HepG2 (cell line): Measurements from ENCODE around the gene POLR1D. TPM values are rescaled to one million over a fixed set of nuclear protein-coding genes. Genes with fewer than 3 reads are reported as not detected.

Experiments used
- CBX5 ChIP-seq: sonication (generic); formaldehyde crosslinking; IDR thresholded peaks from 2 replicates; pipeline ENCODE4 v1.4.0; 2020; ENCODE audit warnings: missing genetic modification reagents, borderline replicate concordance
- CC2D1A ChIP-seq: sonication (generic); formaldehyde crosslinking; IDR thresholded peaks from 2 replicates; pipeline ENCODE4 v1.8.1; 2023; ENCODE audit warnings: mild to moderate bottlenecking, missing genetic modification reagents
- DNMT1 ChIP-seq: sonication (generic); formaldehyde crosslinking; IDR thresholded peaks from 2 replicates; pipeline ENCODE4 v1.5.1; 2020; ENCODE audit warnings: mild to moderate bottlenecking, missing genetic modification reagents
- FIP1L1 ChIP-seq: fragments of 200-400 bp; formaldehyde crosslinking; IDR thresholded peaks from 2 replicates; pipeline ENCODE4 v1.6.1; 2018; ENCODE audit warnings: low read depth, mild to moderate bottlenecking, low read length, moderate library complexity, borderline replicate concordance; ENCODE audit not compliant: insufficient read depth
- HHEX ChIP-seq: IDR thresholded peaks from 2 replicates; pipeline ENCODE4 v1.6.1; 2016; ENCODE audit warnings: control low read depth
- KDM3A ChIP-seq: IDR thresholded peaks from 2 replicates; pipeline ENCODE4 v1.6.1; 2018; ENCODE audit warnings: low read depth, missing compliant biosample characterization
- MATR3 ChIP-seq: sonication (generic); formaldehyde crosslinking; IDR thresholded peaks from 2 replicates; pipeline ENCODE4 v1.4.0; 2020; ENCODE audit warnings: missing genetic modification reagents
- MBNL3 ChIP-seq: fragments of 250-450 bp; sonication (Bioruptor Pico); conservative IDR thresholded peaks from 2 replicates; pipeline ENCODE4 v1.8.0; 2022; ENCODE audit warnings: mild to moderate bottlenecking, inconsistent platforms
- NFE2 ChIP-seq: sonication (generic); formaldehyde crosslinking; IDR thresholded peaks from 2 replicates; pipeline ENCODE4 v1.4.0; 2020; ENCODE audit warnings: missing genetic modification reagents
- RFX3 ChIP-seq: IDR thresholded peaks from 2 replicates; pipeline ENCODE4 v1.6.1; 2016; ENCODE audit warnings: missing biosample characterization, missing genetic modification reagents
- SMARCE1 ChIP-seq: fragments of 450-650 bp; IDR thresholded peaks from 2 replicates; pipeline ENCODE4 v1.6.1; 2017; ENCODE audit warnings: borderline replicate concordance
- SMC3 ChIP-seq: IDR thresholded peaks from 2 replicates; pipeline ENCODE4 v1.6.1; 2011; ENCODE audit warnings: low read length, improper control_type of control experiment
- SRSF9 ChIP-seq: fragments of 200-400 bp; formaldehyde crosslinking; IDR thresholded peaks from 2 replicates; pipeline ENCODE4 v1.6.1; 2018; ENCODE audit warnings: borderline replicate concordance, mild to moderate bottlenecking, low read depth, low read length; ENCODE audit not compliant: insufficient read depth, poor library complexity, severe bottlenecking
- TAF1 ChIP-seq: sonication (generic); formaldehyde crosslinking; IDR thresholded peaks from 2 replicates; pipeline ENCODE4 v1.4.0; 2020; ENCODE audit warnings: missing genetic modification reagents
- ZEB1 ChIP-seq: IDR thresholded peaks from 2 replicates; pipeline ENCODE4 v1.6.1; 2012; ENCODE audit warnings: mild to moderate bottlenecking, low read depth, inconsistent platforms; ENCODE audit not compliant: insufficient replicate concordance
- ZNF232 ChIP-seq: sonication (generic); formaldehyde crosslinking; IDR thresholded peaks from 2 replicates; pipeline ENCODE4 v1.4.0; 2020; ENCODE audit warnings: missing genetic modification reagents, borderline replicate concordance
- ZNF276 ChIP-seq: sonication (generic); formaldehyde crosslinking; IDR thresholded peaks from 2 replicates; pipeline ENCODE4 v1.4.0; 2020; ENCODE audit warnings: mild to moderate bottlenecking, low read depth, missing genetic modification reagents
- ZNF282 ChIP-seq: fragments of 450-650 bp; IDR thresholded peaks from 2 replicates; pipeline ENCODE4 v1.6.1; 2018; ENCODE audit not compliant: partially characterized antibody
- ZNF292 ChIP-seq: sonication (generic); formaldehyde crosslinking; IDR thresholded peaks from 2 replicates; pipeline ENCODE4 v1.8.1; 2022; ENCODE audit warnings: mild to moderate bottlenecking, low read depth, missing genetic modification reagents, borderline replicate concordance
- polyA plus RNA-seq, 8 experiments: library from polyadenylated mRNA; depleted of rRNA in 3 of 8; stranded (reverse) in 7 of 8; unstranded in 1 of 8; fragments of >200 nt; fragmentation: Illumina TruSeq in 4 of 8; extraction: Trizol in 4 of 8; gene quantifications; 2 replicates each; pipeline versions ENCODE4 v1.2.1 to v1.2.3, GENCODE V29; 2011 to 2016; ENCODE audit warnings: low read depth in 4 of 8, missing spikeins in 1 of 8, mixed read lengths in 1 of 8; ENCODE audit not compliant: insufficient read depth in 1 of 8
- total RNA-seq, 5 experiments: library from RNA; depleted of rRNA; stranded (reverse); fragments of >200 nt; fragmentation: Illumina TruSeq; extraction: Trizol; gene quantifications; 2 replicates each; pipeline ENCODE4 v1.2.3, GENCODE V29; 2016; ENCODE audit warnings: low read depth in 1 of 5
- TF ChIP-seq, protein P1 (sequence below), 2 experiments: sonication (generic) in 1 of 2; formaldehyde crosslinking in 1 of 2; IDR thresholded peaks; 2 replicates each; pipeline versions ENCODE4 v1.6.1 to v1.9.0; 2014 to 2022; ENCODE audit warnings: antibody characterized with exemption in 1 of 2, borderline replicate concordance in 1 of 2, inconsistent platforms in 1 of 2, low read depth in 1 of 2, missing genetic modification reagents in 1 of 2
- TF ChIP-seq, protein P2 (sequence below): sonication (generic); formaldehyde crosslinking; IDR thresholded peaks from 2 replicates; pipeline ENCODE4 v1.8.0; 2022; ENCODE audit warnings: mild to moderate bottlenecking, missing genetic modification reagents, borderline replicate concordance

The POLR1D gene
- total and polyA plus RNA-seq, 2 of the 13 experiments (the other 11 are each of a cell fraction or from before 2014, with no cell fraction given): 183 to 490 TPM

- TF ChIP-seq, protein P1, sequence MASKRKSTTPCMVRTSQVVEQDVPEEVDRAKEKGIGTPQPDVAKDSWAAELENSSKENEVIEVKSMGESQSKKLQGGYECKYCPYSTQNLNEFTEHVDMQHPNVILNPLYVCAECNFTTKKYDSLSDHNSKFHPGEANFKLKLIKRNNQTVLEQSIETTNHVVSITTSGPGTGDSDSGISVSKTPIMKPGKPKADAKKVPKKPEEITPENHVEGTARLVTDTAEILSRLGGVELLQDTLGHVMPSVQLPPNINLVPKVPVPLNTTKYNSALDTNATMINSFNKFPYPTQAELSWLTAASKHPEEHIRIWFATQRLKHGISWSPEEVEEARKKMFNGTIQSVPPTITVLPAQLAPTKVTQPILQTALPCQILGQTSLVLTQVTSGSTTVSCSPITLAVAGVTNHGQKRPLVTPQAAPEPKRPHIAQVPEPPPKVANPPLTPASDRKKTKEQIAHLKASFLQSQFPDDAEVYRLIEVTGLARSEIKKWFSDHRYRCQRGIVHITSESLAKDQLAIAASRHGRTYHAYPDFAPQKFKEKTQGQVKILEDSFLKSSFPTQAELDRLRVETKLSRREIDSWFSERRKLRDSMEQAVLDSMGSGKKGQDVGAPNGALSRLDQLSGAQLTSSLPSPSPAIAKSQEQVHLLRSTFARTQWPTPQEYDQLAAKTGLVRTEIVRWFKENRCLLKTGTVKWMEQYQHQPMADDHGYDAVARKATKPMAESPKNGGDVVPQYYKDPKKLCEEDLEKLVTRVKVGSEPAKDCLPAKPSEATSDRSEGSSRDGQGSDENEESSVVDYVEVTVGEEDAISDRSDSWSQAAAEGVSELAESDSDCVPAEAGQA (IDR thresholded peaks at IDR 0.05; ENCODE audit: low read depth): 0 out of 2 replicates have a peak, but pooled peaks have one; percentile 18
- TF ChIP-seq, protein P1 (CRISPR knock-in tag; IDR thresholded peaks at IDR 0.05; ENCODE audit: borderline replicate concordance): no peak
- TF ChIP-seq CBX5 (CRISPR knock-in tag) (no peak), MBNL3 (no peak), TAF1 (peak; percentile 93), ZEB1 (peak; percentile 97), FIP1L1 (no peak), KDM3A (CRISPR knock-in tag) (peak; percentile 72; the same call in 1 of the 2 replicates), SMARCE1 (no peak), DNMT1 (CRISPR knock-in tag) (no peak), RFX3 (no peak), SMC3 (no peak), ZNF282 (no peak), SRSF9 (no peak), NFE2 (CRISPR knock-in tag) (no peak), ZNF292 (no peak), MATR3 (CRISPR knock-in tag) (no peak), CC2D1A (CRISPR knock-in tag) (no peak), ZNF276 (CRISPR knock-in tag) (peak; percentile 84; the same call in 1 of the 2 replicates), HHEX (CRISPR knock-in tag) (no peak), ZNF232 (CRISPR knock-in tag) (no peak)
- TF ChIP-seq, protein P2, sequence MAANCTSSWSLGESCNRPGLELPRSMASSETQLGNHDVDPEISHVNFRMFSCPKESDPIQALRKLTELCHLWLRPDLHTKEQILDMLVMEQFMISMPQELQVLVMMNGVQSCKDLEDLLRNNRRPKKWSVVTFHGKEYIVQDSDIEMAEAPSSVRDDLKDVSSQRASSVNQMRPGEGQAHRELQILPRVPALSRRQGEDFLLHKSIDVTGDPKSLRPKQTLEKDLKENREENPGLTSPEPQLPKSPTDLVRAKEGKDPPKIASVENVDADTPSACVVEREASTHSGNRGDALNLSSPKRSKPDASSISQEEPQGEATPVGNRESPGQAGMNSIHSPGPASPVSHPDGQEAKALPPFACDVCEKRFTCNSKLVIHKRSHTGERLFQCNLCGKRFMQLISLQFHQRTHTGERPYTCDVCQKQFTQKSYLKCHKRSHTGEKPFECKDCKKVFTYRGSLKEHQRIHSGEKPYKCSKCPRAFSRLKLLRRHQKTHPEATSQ: no peak
Observed at GRCh38 chr13:27621366-27622101, at the start of gene POLR1D (continued).
